Activated naive CD8-positive, alpha-beta T cell (primary cell): Measurements from ENCODE around the gene RBM20.
A peak's percentile ranks its signal among the peaks of the same experiment; 100 is the strongest.
"Not testable (repeated sequence)": the region's sequence is repeated elsewhere in the genome, so short reads cannot be mapped to it uniquely, and the experiment has no call there.

Source experiments
- H3K27ac Mint-ChIP-seq: one replicate; pipeline ENCODE4 v1.8.0; 2021; ENCODE audit warnings: mixed read lengths
- H3K27me3 Mint-ChIP-seq: one replicate; pipeline ENCODE4 v1.8.0; 2021; ENCODE audit warnings: mixed read lengths
- H3K36me3 Mint-ChIP-seq: one replicate; pipeline ENCODE4 v1.8.0; 2021; ENCODE audit warnings: mixed read lengths
- H3K4me1 Mint-ChIP-seq: one replicate; pipeline ENCODE4 v1.8.0; 2021; ENCODE audit warnings: low read depth, mixed read lengths
- H3K4me3 Mint-ChIP-seq: one replicate; pipeline ENCODE4 v1.8.0; 2021; ENCODE audit warnings: mild to moderate bottlenecking, mixed read lengths
- H3K9me3 Mint-ChIP-seq: one replicate; pipeline ENCODE4 v1.8.0; 2021; ENCODE audit warnings: low read depth, mixed read lengths

The RBM20 gene

GRCh38 chr10:110636932-110637557 is 7.1 kb upstream of the RBM20 start:
- no peaks in the 10 kb centered on the region for H3K9me3 Mint-ChIP-seq
- no peaks in the 10 kb centered on the region for H3K36me3 Mint-ChIP-seq
- H3K27ac Mint-ChIP-seq, result no peak overlapping the region
- peaks cover 11% of the 10 kb centered on the region for H3K27me3 Mint-ChIP-seq
- no peak overlapping the region for H3K4me3 Mint-ChIP-seq
- H3K4me1 Mint-ChIP-seq, result peaks cover 14% of the 10 kb centered on the region

GRCh38 chr10:110637558-110638053 is 6.5 kb upstream of the RBM20 start:
- H3K9me3 Mint-ChIP-seq, result no peaks in the 10 kb centered on the region
- peaks cover 18% of the 10 kb centered on the region for H3K4me1 Mint-ChIP-seq
- H3K27ac Mint-ChIP-seq, result no peak overlapping the region
- peaks cover 16% of the 10 kb centered on the region for H3K27me3 Mint-ChIP-seq
- H3K4me3 Mint-ChIP-seq, result no peak overlapping the region
- H3K36me3 Mint-ChIP-seq, result no peaks in the 10 kb centered on the region

- Mint-ChIP-seq H3K36me3 (no peaks in the 10 kb centered on the region), H3K27me3 (peaks cover 20% of the 10 kb centered on the region), H3K4me3 (no peak overlapping the region), H3K27ac (no peak overlapping the region), H3K9me3 (no peaks in the 10 kb centered on the region), H3K4me1 (peaks cover 25% of the 10 kb centered on the region)
Observed at GRCh38 chr10:110638319-110638718, 5.8 kb upstream of the RBM20 start.

DNA sequence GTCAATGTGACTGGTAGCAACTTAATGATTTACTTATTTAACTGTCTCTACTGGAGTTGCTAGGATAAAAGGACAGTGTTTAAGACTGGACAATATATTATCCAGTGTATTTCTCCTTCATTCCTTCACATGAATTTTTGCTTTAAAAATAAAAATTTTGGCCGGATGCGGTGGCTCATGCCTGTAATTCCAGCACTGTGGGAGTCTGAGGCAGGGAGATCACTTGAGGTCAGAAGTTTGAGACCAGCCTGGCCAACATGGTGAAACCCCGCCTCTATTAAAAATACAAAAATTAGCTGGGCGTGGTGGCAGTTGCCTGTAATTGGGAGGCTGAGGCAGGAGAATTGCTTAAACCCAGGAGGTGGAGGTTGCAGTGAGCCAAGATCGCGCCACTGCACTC is 5.1 kb upstream of the RBM20 start:
- H3K27me3 Mint-ChIP-seq, result peaks cover 21% of the 10 kb centered on the region
- H3K9me3 Mint-ChIP-seq, H3K4me3 Mint-ChIP-seq, H3K27ac Mint-ChIP-seq, H3K36me3 Mint-ChIP-seq: not testable (repeated sequence)
- H3K4me1 Mint-ChIP-seq, result peaks cover 27% of the 10 kb centered on the region

GRCh38 chr10:110639858-110640257 is 4.3 kb upstream of the RBM20 start:
- not testable (repeated sequence) for H3K36me3 Mint-ChIP-seq, H3K9me3 Mint-ChIP-seq, H3K4me3 Mint-ChIP-seq, H3K27ac Mint-ChIP-seq
- peaks cover 31% of the 10 kb centered on the region for H3K4me1 Mint-ChIP-seq
- H3K27me3 Mint-ChIP-seq, result peaks cover 24% of the 10 kb centered on the region

DNA sequence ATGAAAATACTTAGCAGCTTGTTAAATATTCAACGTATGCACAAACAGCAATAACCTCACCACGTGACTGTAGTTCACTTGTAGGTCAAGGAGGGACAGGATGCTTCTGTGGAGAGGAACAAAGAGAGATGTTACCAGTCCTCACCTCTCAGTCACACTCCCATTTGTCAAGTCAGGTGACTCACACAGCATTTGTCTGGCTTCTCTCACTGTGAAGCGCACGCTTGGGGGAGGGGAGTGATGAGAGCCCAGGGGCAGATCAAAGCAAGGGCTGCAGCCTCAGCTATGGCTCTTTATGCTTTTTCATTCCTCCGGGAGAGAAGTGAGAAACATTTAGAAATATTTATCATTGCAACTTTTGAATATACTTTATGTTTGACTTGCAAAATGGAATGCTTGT is 2.9 kb upstream of the RBM20 start:
- peaks cover 33% of the 10 kb centered on the region for H3K4me1 Mint-ChIP-seq
- no peaks in the 10 kb centered on the region for H3K36me3 Mint-ChIP-seq
- no peak overlapping the region for H3K27ac Mint-ChIP-seq
- no peaks in the 10 kb centered on the region for H3K9me3 Mint-ChIP-seq
- no peak overlapping the region for H3K4me3 Mint-ChIP-seq
- peaks cover 29% of the 10 kb centered on the region for H3K27me3 Mint-ChIP-seq

DNA sequence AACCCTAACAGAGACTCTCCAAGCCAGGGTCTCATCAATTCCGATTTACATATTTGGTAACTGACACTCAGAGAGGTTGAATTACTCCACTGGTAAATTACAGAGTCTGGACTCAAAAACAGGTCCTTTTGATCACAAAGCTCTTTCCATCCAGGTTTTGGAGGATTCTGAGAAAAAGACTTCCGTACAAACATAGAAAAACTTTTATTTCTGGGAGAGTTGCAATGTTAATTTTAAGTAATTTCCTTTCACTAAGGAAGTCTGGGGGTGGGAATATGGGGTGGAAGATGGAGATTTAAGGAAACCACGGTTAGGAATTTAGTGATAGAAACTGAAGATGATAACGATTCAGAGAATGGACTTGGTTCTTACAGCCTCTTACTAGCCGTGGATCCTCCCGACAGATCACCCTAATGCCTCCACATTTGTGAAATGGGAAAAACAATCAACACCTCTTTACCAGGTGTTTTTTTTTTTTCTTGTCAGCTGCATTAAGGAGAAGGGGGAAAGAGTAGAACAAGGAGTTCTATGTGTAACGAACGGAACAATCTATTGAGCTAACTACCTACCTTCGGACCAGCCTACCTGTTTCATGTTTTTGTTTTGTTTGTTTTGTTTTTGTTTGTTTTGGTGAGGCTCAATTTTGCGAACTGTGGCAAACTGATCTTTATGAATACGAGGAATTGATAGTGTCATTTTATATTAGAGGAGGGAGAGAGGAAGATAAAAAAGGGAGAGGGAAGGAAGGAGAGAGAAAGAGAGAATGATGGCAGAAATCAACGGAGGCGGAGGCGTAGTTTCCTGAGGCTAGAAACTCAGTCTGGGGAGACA is 1.7 kb upstream of the RBM20 start:
- Mint-ChIP-seq H3K9me3 (no peaks in the 10 kb centered on the region), H3K4me3 (peak overlapping the region; percentile 78), H3K36me3 (no peaks in the 10 kb centered on the region), H3K27me3 (peaks cover 32% of the 10 kb centered on the region), H3K4me1 (peaks cover 33% of the 10 kb centered on the region), H3K27ac (peak overlapping the region; percentile 19)

DNA sequence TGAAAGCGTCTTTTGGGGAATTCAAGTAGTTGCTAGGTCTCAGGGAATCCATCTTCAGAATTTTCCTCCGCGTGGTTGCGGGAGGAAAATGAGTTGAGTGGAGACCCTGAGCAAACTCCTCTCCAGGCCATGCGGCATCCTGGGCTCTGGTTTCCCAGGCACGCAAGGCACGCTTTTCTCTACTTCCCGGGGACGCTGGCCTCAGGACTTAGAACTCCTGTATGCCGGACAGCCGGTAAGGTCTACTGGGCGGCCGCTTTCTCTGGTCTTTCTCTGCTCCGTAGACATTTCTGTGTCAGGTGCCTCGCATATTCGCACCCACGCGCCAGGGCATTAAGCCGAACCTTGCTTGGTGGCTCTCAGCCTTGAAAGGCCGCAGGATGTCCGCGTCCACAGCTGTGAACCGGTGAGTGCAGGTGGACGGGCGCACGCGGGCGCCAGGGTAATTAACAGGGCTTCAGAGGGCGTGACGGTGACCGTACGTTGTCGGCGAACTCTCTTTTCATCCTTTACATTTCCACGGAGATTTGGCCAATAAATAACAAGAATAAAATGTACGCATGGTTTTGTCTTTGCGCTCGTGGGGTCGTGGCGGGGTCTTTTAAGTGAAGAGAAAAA is 992 bp upstream of the RBM20 start:
- Mint-ChIP-seq H3K36me3 (no peaks in the 10 kb centered on the region), H3K27me3 (peaks cover 32% of the 10 kb centered on the region), H3K27ac (no peak overlapping the region), H3K9me3 (no peaks in the 10 kb centered on the region), H3K4me1 (peaks cover 33% of the 10 kb centered on the region), H3K4me3 (peak overlapping the region; percentile 78)

GRCh38 chr10:110644598-110645462 is 694 bp downstream of the RBM20 start:
- no peak overlapping the region for H3K27ac Mint-ChIP-seq
- H3K36me3 Mint-ChIP-seq, result no peaks in the 10 kb centered on the region

GRCh38 chr10:110646417-110647135 is 2.4 kb downstream of the RBM20 start:
- Mint-ChIP-seq H3K4me1 (peaks cover 30% of the 10 kb centered on the region), H3K27ac (no peak overlapping the region), H3K9me3 (no peaks in the 10 kb centered on the region), H3K36me3 (no peaks in the 10 kb centered on the region), H3K27me3 (peaks cover 41% of the 10 kb centered on the region), H3K4me3 (no peak overlapping the region)

More at GRCh38 chr10:110644598-110645462, 694 bp downstream of the RBM20 start:
- peaks cover 36% of the 10 kb centered on the region for H3K27me3 Mint-ChIP-seq
- H3K4me3 Mint-ChIP-seq, result peak overlapping the region; percentile 81
- H3K9me3 Mint-ChIP-seq, result no peaks in the 10 kb centered on the region
- H3K4me1 Mint-ChIP-seq, result peaks cover 33% of the 10 kb centered on the region

DNA sequence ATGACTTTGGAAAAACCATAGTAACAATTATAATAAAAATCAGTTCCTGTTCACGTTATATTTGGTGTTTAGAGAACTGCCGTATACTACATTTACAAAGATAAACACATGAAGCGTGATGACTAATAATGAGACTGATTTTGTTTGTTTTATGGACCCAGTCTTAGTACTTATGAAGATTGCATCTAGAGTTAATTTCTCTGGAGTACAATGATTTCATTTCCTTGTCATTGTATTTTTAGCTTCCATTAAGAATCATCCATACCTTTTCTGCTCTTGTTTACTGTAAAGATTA is 2.9 kb downstream of the RBM20 start:
- Mint-ChIP-seq H3K4me1 (peaks cover 30% of the 10 kb centered on the region), H3K9me3 (no peaks in the 10 kb centered on the region), H3K4me3 (no peak overlapping the region), H3K27ac (no peak overlapping the region), H3K36me3 (no peaks in the 10 kb centered on the region), H3K27me3 (peaks cover 38% of the 10 kb centered on the region)

DNA sequence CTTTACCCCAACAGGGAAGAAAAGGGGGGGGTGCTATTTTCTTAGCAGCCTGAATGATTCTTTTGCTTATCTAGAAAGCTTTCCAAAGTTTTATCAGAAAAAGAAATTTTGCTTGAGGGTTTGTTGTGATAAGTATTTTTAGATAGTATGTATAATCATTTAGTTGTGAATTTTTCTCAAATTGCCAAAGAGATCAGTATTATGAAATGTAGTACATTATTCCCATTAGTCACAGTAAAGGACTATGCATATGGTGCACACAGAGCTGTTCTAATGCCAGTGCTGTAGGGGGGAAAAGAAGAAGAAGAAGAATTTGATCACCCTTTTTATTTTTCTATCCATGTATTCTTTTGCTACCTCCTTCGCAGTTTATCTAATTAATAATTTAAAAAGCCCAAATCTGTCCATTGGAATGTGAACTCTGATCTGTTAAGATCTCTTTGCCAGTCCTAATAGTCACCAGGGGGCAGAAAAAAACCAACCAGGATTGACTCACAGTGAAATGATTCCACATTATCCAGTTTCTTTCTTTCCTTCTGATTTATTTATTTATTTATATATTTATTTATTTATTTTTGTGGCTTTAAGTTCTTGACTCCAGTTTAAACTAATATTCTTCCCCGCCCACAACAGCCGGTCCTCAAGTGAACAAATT is 4.7 kb downstream of the RBM20 start:
- Mint-ChIP-seq H3K27ac (no peak overlapping the region), H3K9me3 (no peaks in the 10 kb centered on the region), H3K36me3 (no peaks in the 10 kb centered on the region), H3K27me3 (peaks cover 31% of the 10 kb centered on the region), H3K4me3 (no peak overlapping the region), H3K4me1 (peaks cover 18% of the 10 kb centered on the region)

- Mint-ChIP-seq H3K4me1 (peaks cover 17% of the 10 kb centered on the region), H3K4me3 (no peak overlapping the region), H3K9me3 (no peaks in the 10 kb centered on the region), H3K27ac (no peak overlapping the region), H3K36me3 (no peaks in the 10 kb centered on the region), H3K27me3 (peaks cover 30% of the 10 kb centered on the region)
Observed at GRCh38 chr10:110649347-110650264, 5.5 kb downstream of the RBM20 start.
